Thyroid gland (tissue), 4 donors: ENCODE results near the gene TSPAN12.

Source experiments
- POLR2A ChIP-seq, 2 donors: fragments of 450-650 bp; IDR thresholded peaks; one replicate each; pipeline ENCODE4 v1.6.1; 2017; ENCODE audit warnings: antibody characterized with exemption in 2 of 2, mild to moderate bottlenecking in 2 of 2, moderate library complexity in 1 of 2
- TF ChIP-seq, protein P1 (sequence below), 6 experiments: fragments of 200-600 bp in 3 of 6; fragments of 450-650 bp in 3 of 6; sonication (generic) in 3 of 6; IDR thresholded peaks; one replicate each; pipeline ENCODE4 v1.5.1; 2016 to 2019; ENCODE audit warnings: antibody characterized with exemption in 6 of 6, mild to moderate bottlenecking in 2 of 6, inconsistent platforms in 1 of 6, moderate library complexity in 1 of 6

DNA sequence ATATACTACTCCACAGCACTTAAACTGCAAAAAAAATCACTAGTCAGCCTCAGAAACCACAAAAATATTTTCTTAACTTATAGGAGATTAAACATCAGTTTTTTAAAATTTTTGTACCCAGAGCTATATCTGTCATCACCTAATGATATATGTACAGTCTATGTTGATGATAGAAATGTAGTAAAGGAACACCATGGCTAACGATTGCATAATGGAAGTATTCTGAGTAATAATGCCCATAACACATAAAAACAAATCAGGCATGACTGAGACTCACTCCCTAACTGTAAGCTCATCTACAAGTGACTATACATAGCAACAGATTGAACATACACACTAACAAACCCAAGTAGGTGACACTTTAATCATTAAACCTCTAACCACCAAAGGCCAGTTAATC lies 51.3 kb downstream of the TSPAN12 start:
- TF ChIP-seq, protein P1, sequence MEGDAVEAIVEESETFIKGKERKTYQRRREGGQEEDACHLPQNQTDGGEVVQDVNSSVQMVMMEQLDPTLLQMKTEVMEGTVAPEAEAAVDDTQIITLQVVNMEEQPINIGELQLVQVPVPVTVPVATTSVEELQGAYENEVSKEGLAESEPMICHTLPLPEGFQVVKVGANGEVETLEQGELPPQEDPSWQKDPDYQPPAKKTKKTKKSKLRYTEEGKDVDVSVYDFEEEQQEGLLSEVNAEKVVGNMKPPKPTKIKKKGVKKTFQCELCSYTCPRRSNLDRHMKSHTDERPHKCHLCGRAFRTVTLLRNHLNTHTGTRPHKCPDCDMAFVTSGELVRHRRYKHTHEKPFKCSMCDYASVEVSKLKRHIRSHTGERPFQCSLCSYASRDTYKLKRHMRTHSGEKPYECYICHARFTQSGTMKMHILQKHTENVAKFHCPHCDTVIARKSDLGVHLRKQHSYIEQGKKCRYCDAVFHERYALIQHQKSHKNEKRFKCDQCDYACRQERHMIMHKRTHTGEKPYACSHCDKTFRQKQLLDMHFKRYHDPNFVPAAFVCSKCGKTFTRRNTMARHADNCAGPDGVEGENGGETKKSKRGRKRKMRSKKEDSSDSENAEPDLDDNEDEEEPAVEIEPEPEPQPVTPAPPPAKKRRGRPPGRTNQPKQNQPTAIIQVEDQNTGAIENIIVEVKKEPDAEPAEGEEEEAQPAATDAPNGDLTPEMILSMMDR (IDR thresholded peaks at IDR 0.05) = no peak
- TF ChIP-seq POLR2A (IDR thresholded peaks at IDR 0.05) = no peak
